ENCODE data around the gene PARD3. TPM values are rescaled to one million over a fixed set of nuclear protein-coding genes. Genes with fewer than 3 reads are reported as not detected.

Gene PARD3
- polyA plus RNA-seq, 1 donor from 2014 or later = 12.4 TPM

- H2AFZ ChIP-seq (ENCODE audit: low read depth, low read length) = no peak overlapping the region
- H3K9me2 ChIP-seq (ENCODE audit: insufficient read depth, low read length) = no peaks in the 10 kb centered on the region
- H3K27ac ChIP-seq (ENCODE audit: low read length) = no peak overlapping the region
- H3K4me2 ChIP-seq (ENCODE audit: low read length) = no peak overlapping the region
- no peak overlapping the region for H3K9ac ChIP-seq (ENCODE audit: low read length)
- no peaks in the 10 kb centered on the region for H3K27me3 ChIP-seq (ENCODE audit: insufficient read depth, low read depth, low read length)
- peaks cover 15% of the 10 kb centered on the region for H3K79me2 ChIP-seq (replicated peaks; ENCODE audit: insufficient read depth, low read length)
- no peaks in the 10 kb centered on the region for H4K20me1 ChIP-seq (ENCODE audit: insufficient read depth)
- H3K4me3 ChIP-seq (ENCODE audit: low read length) = no peak overlapping the region
- TF ChIP-seq RAD21 (conservative IDR thresholded peaks at IDR 0.05) (no peak), EZH2 (IDR thresholded peaks at IDR 0.05; ENCODE audit: borderline replicate concordance, insufficient read depth, low read length, poor library complexity, severe bottlenecking) (no peak), TAF1 (IDR thresholded peaks at IDR 0.05; ENCODE audit: low read depth) (no peak), MXI1 (conservative IDR thresholded peaks at IDR 0.05; ENCODE audit: poor library complexity, severe bottlenecking) (no peak), POLR2AphosphoS5 (IDR thresholded peaks at IDR 0.05) (no peak), REST (IDR thresholded peaks at IDR 0.05; ENCODE audit: borderline replicate concordance) (no peak), CTCF (IDR thresholded peaks at IDR 0.05; ENCODE audit: poor library complexity, severe bottlenecking) (no peak), EP300 (conservative IDR thresholded peaks at IDR 0.05; ENCODE audit: poor library complexity, severe bottlenecking) (no peak), SMC3 (conservative IDR thresholded peaks at IDR 0.05; ENCODE audit: poor library complexity) (no peak)
- H3K36me3 ChIP-seq (ENCODE audit: insufficient read depth, low read length) = no peaks in the 10 kb centered on the region
- no peaks in the 10 kb centered on the region for H3K9me3 ChIP-seq (ENCODE audit: low read length)
- H3F3A ChIP-seq (ENCODE audit: insufficient read depth, low read length, poor library complexity, severe bottlenecking) = no peaks in the 10 kb centered on the region
Observed at GRCh38 chr10:34762156-34762555, 52.9 kb downstream of the PARD3 start.

- no peaks in the 10 kb centered on the region for H3K9me3 ChIP-seq (ENCODE audit: low read length)
Observed at GRCh38 chr10:34761453-34761852, 53.6 kb downstream of the PARD3 start.

More at GRCh38 chr10:34761453-34761852, 53.6 kb downstream of the PARD3 start:
- no peaks in the 10 kb centered on the region for H4K20me1 ChIP-seq (ENCODE audit: insufficient read depth)
- no peak overlapping the region for H3K27ac ChIP-seq (ENCODE audit: low read length)
- TF ChIP-seq REST (IDR thresholded peaks at IDR 0.05; ENCODE audit: borderline replicate concordance) = no peak
- TF ChIP-seq TAF1 (IDR thresholded peaks at IDR 0.05; ENCODE audit: low read depth) = no peak
- no peak for TF ChIP-seq EP300 (conservative IDR thresholded peaks at IDR 0.05; ENCODE audit: poor library complexity, severe bottlenecking)
- no peak for TF ChIP-seq EZH2 (IDR thresholded peaks at IDR 0.05; ENCODE audit: borderline replicate concordance, insufficient read depth, low read length, poor library complexity, severe bottlenecking)
- TF ChIP-seq MXI1 (conservative IDR thresholded peaks at IDR 0.05; ENCODE audit: poor library complexity, severe bottlenecking) = no peak
- no peak for TF ChIP-seq POLR2AphosphoS5 (IDR thresholded peaks at IDR 0.05)
- no peak for TF ChIP-seq SMC3 (conservative IDR thresholded peaks at IDR 0.05; ENCODE audit: poor library complexity)
- TF ChIP-seq RAD21 (conservative IDR thresholded peaks at IDR 0.05) = no peak
- no peak for TF ChIP-seq CTCF (IDR thresholded peaks at IDR 0.05; ENCODE audit: poor library complexity, severe bottlenecking)
- H3K9ac ChIP-seq (ENCODE audit: low read length) = no peak overlapping the region
- H3K27me3 ChIP-seq (ENCODE audit: insufficient read depth, low read depth, low read length) = no peaks in the 10 kb centered on the region
- H3K9me2 ChIP-seq (ENCODE audit: insufficient read depth, low read length) = no peaks in the 10 kb centered on the region
- H3K4me2 ChIP-seq (ENCODE audit: low read length) = no peak overlapping the region
- no peak overlapping the region for H2AFZ ChIP-seq (ENCODE audit: low read depth, low read length)
- H3F3A ChIP-seq (ENCODE audit: insufficient read depth, low read length, poor library complexity, severe bottlenecking) = no peaks in the 10 kb centered on the region
- no peak overlapping the region for H3K4me3 ChIP-seq (ENCODE audit: low read length)
- H3K36me3 ChIP-seq (ENCODE audit: insufficient read depth, low read length) = no peaks in the 10 kb centered on the region
- H3K79me2 ChIP-seq (replicated peaks; ENCODE audit: insufficient read depth, low read length) = peaks cover 15% of the 10 kb centered on the region
